ENCODE results near the gene FAM184B. TPM values are rescaled to one million over a fixed set of nuclear protein-coding genes. Genes with fewer than 3 reads are reported as not detected.

FAM184B gene
- polyA plus RNA-seq, 2 of the 4 experiments (the other 2 are of a cell fraction): not detected

- no peak overlapping the region for H3K4me2 ChIP-seq
- CTCF ChIA-PET: no interaction called here
- H3K27ac ChIP-seq: no peak overlapping the region
- H3K4me1 ChIP-seq: no peaks in the 10 kb centered on the region
- ATAC-seq: peak in 1 of 2 experiments; percentile 46; a peak in 3 of 6 replicates
- POLR2A ChIA-PET: no interaction called here
- no peak overlapping the region for H3K4me3 ChIP-seq
- WGBS (ENCODE audit: missing lambda C conversion rate): 22% methylated on average over 1 of the region's 1 CpG
- TF ChIP-seq PHF8 (IDR thresholded peaks at IDR 0.05; ENCODE audit: borderline replicate concordance, low read depth) (no peak), HOXB13 (CRISPR knock-in tag; IDR thresholded peaks at IDR 0.05; ENCODE audit: low read depth) (no peak), CTCF (IDR thresholded peaks at IDR 0.05) (no peak), SMC3 (IDR thresholded peaks at IDR 0.05) (no peak), POLR2AphosphoS2 (conservative IDR thresholded peaks at IDR 0.05; ENCODE audit: low read length) (no peak), CHD4 (IDR thresholded peaks at IDR 0.05; ENCODE audit: borderline replicate concordance) (no peak), FOXS1 (CRISPR knock-in tag; IDR thresholded peaks at IDR 0.05) (no peak), CBX8 (IDR thresholded peaks at IDR 0.05) (no peak), MAZ (IDR thresholded peaks at IDR 0.05; ENCODE audit: borderline replicate concordance, low read depth, low read length) (no peak), JUNB (IDR thresholded peaks at IDR 0.05) (no peak), BHLHE40 (IDR thresholded peaks at IDR 0.05; ENCODE audit: low read depth, low read length) (no peak), EHMT2 (IDR thresholded peaks at IDR 0.05; ENCODE audit: low read depth) (no peak), ZFP36 (IDR thresholded peaks at IDR 0.05; ENCODE audit: borderline replicate concordance, partially characterized antibody) (no peak), ZSCAN20 (CRISPR knock-in tag; IDR thresholded peaks at IDR 0.05) (no peak)
- peak in 1 of 2 experiments; percentile 31 for DNase-seq (ENCODE audit: low read depth in 1 of 2, low spot score in 1 of 2)
- H3K9me3 ChIP-seq: no peaks in the 10 kb centered on the region
- FAIRE-seq: no peak
Measured at GRCh38 chr4:17690898-17691297, 90.5 kb downstream of the FAM184B start.

GRCh38 chr4:17690135-17690534 is 91.3 kb downstream of the FAM184B start:
- FAIRE-seq (no peak), DNase-seq (ENCODE audit: low read depth in 1 of 2, low spot score in 1 of 2) (no peak), ATAC-seq (no peak)
- Histone ChIP-seq H3K4me1 (no peaks in the 10 kb centered on the region), H3K27ac (no peak overlapping the region), H3K4me2 (no peak overlapping the region), H3K4me3 (no peak overlapping the region), H3K9me3 (no peaks in the 10 kb centered on the region)
- ChIA-PET CTCF (no interaction called here), POLR2A (no interaction called here)
- TF ChIP-seq CTCF (IDR thresholded peaks at IDR 0.05) (no peak), KDM5A (IDR thresholded peaks at IDR 0.05) (no peak), NR3C1 (IDR thresholded peaks at IDR 0.05) (no peak), SREBF2 (IDR thresholded peaks at IDR 0.05) (no peak), TFCP2L1 (CRISPR knock-in tag; IDR thresholded peaks at IDR 0.05) (no peak), JUNB (IDR thresholded peaks at IDR 0.05) (no peak), USF2 (IDR thresholded peaks at IDR 0.05) (no peak)
- 70% methylated on average over 5 of the region's 5 CpGs for WGBS (ENCODE audit: missing lambda C conversion rate)

GRCh38 chr4:17688011-17688441 is 93.4 kb downstream of the FAM184B start:
- Histone ChIP-seq H3K9me3 (no peaks in the 10 kb centered on the region), H3K4me2 (no peak overlapping the region), H3K4me3 (no peak overlapping the region), H3K27ac (no peak overlapping the region), H3K4me1 (no peaks in the 10 kb centered on the region)
- TF ChIP-seq TFCP2L1 (CRISPR knock-in tag; IDR thresholded peaks at IDR 0.05) (no peak), KDM5A (IDR thresholded peaks at IDR 0.05) (no peak), NPAS2 (CRISPR knock-in tag; IDR thresholded peaks at IDR 0.05; ENCODE audit: borderline replicate concordance) (no peak), EHMT2 (IDR thresholded peaks at IDR 0.05; ENCODE audit: low read depth) (no peak), RARB (CRISPR knock-in tag; IDR thresholded peaks at IDR 0.05) (no peak), ATOH8 (CRISPR knock-in tag; IDR thresholded peaks at IDR 0.05; ENCODE audit: low read depth) (no peak), BHLHE40 (IDR thresholded peaks at IDR 0.05; ENCODE audit: low read depth, low read length) (no peak), POLR2A (IDR thresholded peaks at IDR 0.05; ENCODE audit: low read length) (no peak), GATA3 (IDR thresholded peaks at IDR 0.05; ENCODE audit: borderline replicate concordance) (no peak), HEYL (CRISPR knock-in tag; IDR thresholded peaks at IDR 0.05) (no peak), EP300 (IDR thresholded peaks at IDR 0.05) (no peak), HDAC2 (IDR thresholded peaks at IDR 0.05) (no peak), MAX (IDR thresholded peaks at IDR 0.05) (no peak), ELK1 (IDR thresholded peaks at IDR 0.05; ENCODE audit: low read depth, low read length) (no peak)
- FAIRE-seq (no peak), DNase-seq (ENCODE audit: low read depth in 1 of 2, low spot score in 1 of 2) (no peak), ATAC-seq (no peak)
- CTCF ChIA-PET: no interaction called here
- 71% methylated on average over 8 of the region's 9 CpGs for WGBS (ENCODE audit: missing lambda C conversion rate)
- POLR2A ChIA-PET: no interaction called here
